T47D (cell line): ENCODE data around the gene PRRT3.

Source experiments
- DNase-seq, 2 experiments: peaks; one replicate each; pipeline versions ENCODE4 v3.0.0 to v3.0.0-alpha.2; 2011 to 2012; ENCODE audit warnings: low read depth in 1 of 2, low spot score in 1 of 2
- JUND ChIP-seq: IDR thresholded peaks from 2 replicates; pipeline ENCODE4 v1.6.1; 2012; ENCODE audit warnings: low read depth
- in situ Hi-C: cut with HindIII; loops from 2 replicates; pipeline ENCODE4 v1.10.0; 2016; ENCODE audit warnings: low sequenced_read_pairs, low pct_unique_long_range_greater_than_20kb

Gene PRRT3

GRCh38 chr3:9951962-9952805, at the start of gene PRRT3:
PRRT3 (minus strand) TSS chr3:9952408; CDS start chr3:9950115, 2,293 bp downstream.
- TF ChIP-seq JUND, result no peak
- peak in 1 of 2 experiments; percentile 71 for DNase-seq
- in situ Hi-C loops, result no loop called here

GRCh38 chr3:10000686-10001085, 48.5 kb upstream of the PRRT3 start:
- DNase-seq, result no peak
- in situ Hi-C loops, result no loop called here
- no peak for TF ChIP-seq JUND

- no peak for TF ChIP-seq JUND
- in situ Hi-C loops, result no loop called here
- peak in 1 of 2 experiments; percentile 47 for DNase-seq
These were observed 42.1 kb upstream of the PRRT3 start for GRCh38 chr3:9994086-9994844.

DNA sequence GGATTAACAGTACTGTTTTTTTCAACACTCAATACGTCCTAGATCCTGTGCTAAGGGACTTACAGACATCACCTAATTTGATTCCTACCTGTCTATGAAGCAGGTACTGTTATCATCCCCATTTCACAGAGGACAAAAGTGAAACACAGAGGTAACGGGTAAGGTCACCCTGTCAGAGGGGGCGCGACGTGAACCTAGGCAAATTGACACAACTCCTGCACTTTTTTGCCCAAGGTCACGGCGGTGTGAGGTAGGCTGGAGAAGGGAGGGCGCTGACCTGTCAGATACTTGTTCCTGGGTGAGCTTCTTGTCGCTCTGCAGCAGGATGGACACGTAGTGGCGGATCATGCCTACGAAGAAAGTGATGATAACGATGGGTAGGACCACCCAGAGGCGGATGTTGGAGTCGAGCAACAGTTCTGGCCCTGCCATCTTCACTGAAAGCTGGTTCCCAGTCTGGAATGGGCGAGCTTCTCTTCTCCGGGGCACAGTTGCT, 34.1 kb upstream of the PRRT3 start:
- no peak for TF ChIP-seq JUND
- in situ Hi-C loops, result no loop called here

GRCh38 chr3:9980251-9980650, 28.0 kb upstream of the PRRT3 start:
- in situ Hi-C loops, result no loop called here
- DNase-seq, result no peak
- no peak for TF ChIP-seq JUND

More for the DNA sequence above, 34.1 kb upstream of the PRRT3 start:
- DNase-seq, result no peak

DNA sequence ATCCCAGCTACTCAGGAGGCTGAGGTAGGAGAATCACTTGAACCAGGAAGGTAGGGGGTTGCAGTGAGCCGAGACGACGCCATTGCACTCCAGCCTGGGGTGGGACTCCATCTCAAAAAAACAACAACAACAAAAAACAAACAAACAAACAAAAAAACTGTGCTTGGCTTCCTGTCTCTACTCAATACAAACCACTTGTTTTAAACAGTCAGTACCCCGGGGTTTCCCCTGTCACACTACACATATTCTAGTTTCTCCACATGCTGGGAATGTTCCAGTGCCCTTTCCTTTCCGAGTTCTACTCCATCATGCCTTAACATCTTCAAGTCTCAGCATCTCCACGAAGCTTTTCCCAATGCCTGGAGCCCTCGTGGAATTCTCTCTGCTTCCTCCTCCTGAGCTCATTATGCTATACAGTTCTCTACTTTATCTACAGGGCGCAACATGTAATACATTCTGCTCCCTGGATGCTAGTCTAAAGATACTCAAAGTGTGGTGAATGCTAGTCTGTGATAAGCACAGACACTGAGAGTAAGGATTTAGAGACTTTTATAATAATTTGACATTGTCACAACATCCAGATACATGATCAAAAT, 26.6 kb upstream of the PRRT3 start:
- in situ Hi-C loops, result no loop called here
- no peak for TF ChIP-seq JUND
- no peak for DNase-seq

- DNase-seq, result peak in 1 of 2 experiments; percentile 87
- TF ChIP-seq JUND, result peak; percentile 83
- in situ Hi-C loops, result no loop called here
These were observed 24.8 kb upstream of the PRRT3 start for GRCh38 chr3:9976721-9977709.

- DNase-seq, result peak in 1 of 2 experiments; percentile 84
- in situ Hi-C loops, result no loop called here
- peak; percentile 89 for TF ChIP-seq JUND
These were observed 17.9 kb upstream of the PRRT3 start for GRCh38 chr3:9970020-9970652.

DNA sequence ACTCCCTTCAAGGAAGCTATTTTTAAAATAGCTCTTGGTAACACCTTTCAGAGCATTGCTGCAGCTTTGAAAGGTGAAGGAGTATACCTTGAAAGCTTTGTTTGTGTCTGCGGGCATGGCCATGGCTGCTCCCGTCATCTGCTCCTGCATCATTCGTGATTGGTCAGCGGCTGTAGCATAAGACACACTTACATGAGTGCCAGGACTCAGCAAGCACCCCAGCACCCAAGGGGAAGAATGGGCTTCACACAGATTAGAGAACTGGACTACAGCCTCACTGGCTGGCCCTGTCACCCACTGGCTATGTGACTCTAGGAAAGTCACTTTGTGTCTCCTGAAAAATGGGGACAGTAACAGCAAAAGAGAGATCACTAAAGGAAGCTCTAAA, 17.4 kb upstream of the PRRT3 start:
- no peak for TF ChIP-seq JUND
- in situ Hi-C loops, result no loop called here
- no peak for DNase-seq

DNA sequence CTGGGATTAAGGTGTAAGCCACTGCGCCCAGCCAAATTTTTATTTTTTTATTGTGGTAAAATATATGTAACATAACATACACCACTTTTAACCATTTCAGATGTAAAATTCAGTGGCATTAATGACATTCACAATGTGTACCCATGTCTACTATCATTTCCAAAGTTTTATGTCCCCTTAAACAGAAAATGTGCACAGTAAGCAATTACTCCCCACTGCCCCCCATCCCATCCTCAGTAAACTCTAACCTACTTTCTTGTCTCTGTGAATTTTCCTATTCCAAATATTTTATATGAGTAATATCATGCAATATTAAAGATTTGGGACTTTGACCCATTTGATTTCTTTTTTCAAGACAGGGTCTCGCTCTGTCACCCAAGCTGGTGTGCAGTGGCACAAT, 14.6 kb upstream of the PRRT3 start:
- no peak for DNase-seq
- no peak for TF ChIP-seq JUND
- in situ Hi-C loops, result no loop called here

DNA sequence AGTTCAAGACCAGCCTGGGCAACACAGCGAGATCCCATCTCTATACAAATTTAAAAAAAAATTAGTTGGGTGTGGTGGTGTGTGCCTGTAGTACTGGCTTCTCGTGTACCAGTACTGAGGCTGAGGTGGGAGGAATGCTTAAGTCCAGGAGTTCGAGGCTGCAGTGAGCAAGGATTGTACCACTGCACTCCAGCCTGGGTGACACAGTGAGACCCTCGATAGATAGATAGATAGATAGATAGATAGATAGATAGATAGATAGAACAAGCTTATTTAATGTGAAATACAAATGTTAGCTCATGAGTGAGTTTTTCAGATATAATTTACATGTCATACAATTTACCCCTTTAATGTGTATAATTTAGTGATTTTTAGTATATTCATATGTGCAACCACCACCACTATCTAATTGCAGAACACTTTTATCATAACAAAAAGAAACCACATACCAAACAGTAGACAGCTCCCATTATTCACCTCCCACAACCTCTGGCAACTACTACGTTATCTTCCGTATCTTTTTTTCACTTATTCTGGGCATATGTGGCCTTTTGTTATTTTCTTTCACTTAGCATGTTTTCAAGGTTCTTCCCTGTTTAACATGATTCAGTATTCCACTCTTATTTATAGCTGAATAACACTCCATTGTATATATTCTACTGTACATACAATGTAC, 13.1 kb upstream of the PRRT3 start:
- TF ChIP-seq JUND, result no peak
- in situ Hi-C loops, result no loop called here
- no peak for DNase-seq
